Activated CD8-positive, alpha-beta memory T cell treated with anti-CD3 and anti-CD28 coated beads for 4 hours (primary cell): ENCODE measurements around the gene STK32B.

Experiments
- DNase-seq, 2 donors: peaks; one replicate each; pipeline ENCODE4 v3.0.0-alpha.2; 2020; ENCODE audit warnings: low read depth in 2 of 2

STK32B gene

GRCh38 chr4:5527211-5527610 lies 475.9 kb downstream of the STK32B start:
- no peak for DNase-seq

- no peak for DNase-seq
These were observed 476.8 kb downstream of the STK32B start for GRCh38 chr4:5528031-5528436.

GRCh38 chr4:5532100-5532499 lies 480.8 kb downstream of the STK32B start:
- no peak for DNase-seq

- DNase-seq, result no peak
These were observed 488.3 kb downstream of the STK32B start for GRCh38 chr4:5539584-5539983.

- DNase-seq, result no peak
These were observed 489.9 kb downstream of the STK32B start for GRCh38 chr4:5541169-5541568.

- DNase-seq, result no peak
These were observed 492.4 kb downstream of the STK32B start for GRCh38 chr4:5543681-5544080.

- DNase-seq, result no peak
These were observed 493.5 kb downstream of the STK32B start for GRCh38 chr4:5544762-5545161.

- no peak for DNase-seq
These were observed 494.0 kb downstream of the STK32B start for GRCh38 chr4:5545271-5545670.

GRCh38 chr4:5547651-5548249 lies 496.5 kb downstream of the STK32B start:
- no peak for DNase-seq
